HEK293 (cell line): Measurements from ENCODE around the gene RNF151.

Experiments
- CTCF ChIP-seq: fragments of 450-650 bp; formaldehyde crosslinking; IDR thresholded peaks from 2 replicates; pipeline ENCODE4 v1.5.1; 2016; ENCODE audit warnings: missing biosample characterization, missing genetic modification characterization
- GLIS1 ChIP-seq: fragments of 450-650 bp; formaldehyde crosslinking; IDR thresholded peaks from 2 replicates; pipeline ENCODE4 v1.5.1; 2016; ENCODE audit warnings: missing biosample characterization, missing genetic modification characterization
- KLF1 ChIP-seq: fragments of 450-650 bp; formaldehyde crosslinking; IDR thresholded peaks from 2 replicates; pipeline ENCODE4 v1.5.1; 2016; ENCODE audit warnings: missing biosample characterization, missing genetic modification characterization
- KLF10 ChIP-seq: fragments of 450-650 bp; IDR thresholded peaks from 2 replicates; pipeline ENCODE4 v1.5.1; 2018; ENCODE audit warnings: missing biosample characterization, mild to moderate bottlenecking, missing genetic modification characterization
- KLF8 ChIP-seq: fragments of 450-650 bp; formaldehyde crosslinking; IDR thresholded peaks from 2 replicates; pipeline ENCODE4 v1.5.1; 2016; ENCODE audit warnings: missing biosample characterization, missing genetic modification characterization
- PBX3 ChIP-seq: sonication (generic); formaldehyde crosslinking; IDR thresholded peaks from 2 replicates; pipeline ENCODE4 v1.8.1; 2022; ENCODE audit warnings: mild to moderate bottlenecking, moderate library complexity, missing genetic modification reagents
- TSHZ1 ChIP-seq: fragments of 450-650 bp; formaldehyde crosslinking; IDR thresholded peaks from 2 replicates; pipeline ENCODE4 v1.5.1; 2016; ENCODE audit warnings: missing biosample characterization, missing genetic modification characterization, borderline replicate concordance
- YY1 ChIP-seq: fragments of 450-650 bp; formaldehyde crosslinking; IDR thresholded peaks from 2 replicates; pipeline ENCODE4 v1.5.1; 2018; ENCODE audit warnings: missing biosample characterization, missing genetic modification characterization
- ZBTB44 ChIP-seq: fragments of 450-650 bp; IDR thresholded peaks from 2 replicates; pipeline ENCODE4 v1.5.1; 2018; ENCODE audit warnings: missing biosample characterization, mild to moderate bottlenecking, missing genetic modification characterization
- ZBTB6 ChIP-seq: fragments of 450-650 bp; formaldehyde crosslinking; IDR thresholded peaks from 2 replicates; pipeline ENCODE4 v1.5.1; 2017; ENCODE audit warnings: missing biosample characterization, missing genetic modification characterization
- ZNF157 ChIP-seq: fragments of 450-650 bp; formaldehyde crosslinking; IDR thresholded peaks from 2 replicates; pipeline ENCODE4 v1.5.1; 2016; ENCODE audit warnings: missing biosample characterization, missing genetic modification characterization
- ZNF174 ChIP-seq: fragments of 450-650 bp; formaldehyde crosslinking; IDR thresholded peaks from 2 replicates; pipeline ENCODE4 v1.5.0; 2017; ENCODE audit warnings: missing biosample characterization, mild to moderate bottlenecking, missing genetic modification characterization
- ZNF404 ChIP-seq: fragments of 450-650 bp; formaldehyde crosslinking; IDR thresholded peaks from 2 replicates; pipeline ENCODE4 v1.5.1; 2017; ENCODE audit warnings: missing biosample characterization, missing genetic modification characterization
- ZNF561 ChIP-seq: fragments of 450-650 bp; IDR thresholded peaks from 2 replicates; pipeline ENCODE4 v1.5.1; 2018; ENCODE audit warnings: missing biosample characterization, missing genetic modification characterization, borderline replicate concordance
- ZNF623 ChIP-seq: fragments of 450-650 bp; formaldehyde crosslinking; IDR thresholded peaks from 2 replicates; pipeline ENCODE4 v1.5.1; 2016; ENCODE audit warnings: missing biosample characterization, missing genetic modification characterization
- ZNF654 ChIP-seq: fragments of 450-650 bp; formaldehyde crosslinking; IDR thresholded peaks from 2 replicates; pipeline ENCODE4 v1.5.1; 2016; ENCODE audit warnings: low read depth, missing biosample characterization, missing genetic modification characterization
- ZNF692 ChIP-seq: fragments of 450-650 bp; formaldehyde crosslinking; IDR thresholded peaks from 2 replicates; pipeline ENCODE4 v1.5.1; 2016; ENCODE audit warnings: missing biosample characterization, missing genetic modification characterization
- ZNF777 ChIP-seq: fragments of 450-650 bp; formaldehyde crosslinking; IDR thresholded peaks from 2 replicates; pipeline ENCODE4 v1.5.1; 2017; ENCODE audit warnings: missing biosample characterization, missing genetic modification characterization, borderline replicate concordance
- ZSCAN18 ChIP-seq: fragments of 450-650 bp; formaldehyde crosslinking; IDR thresholded peaks from 2 replicates; pipeline ENCODE4 v1.5.1; 2016; ENCODE audit warnings: missing biosample characterization, missing genetic modification characterization
- ZSCAN30 ChIP-seq: fragments of 450-650 bp; IDR thresholded peaks from 2 replicates; pipeline ENCODE4 v1.5.1; 2018; ENCODE audit warnings: missing biosample characterization, mild to moderate bottlenecking, missing genetic modification characterization, moderate library complexity

Gene RNF151

GRCh38 chr16:1929578-1930337 is 36.9 kb upstream of the RNF151 start (continued):
- no peak for TF ChIP-seq ZNF174 (tag by site-specific recombination)
- no peak for TF ChIP-seq ZNF623 (tag by site-specific recombination)
- TF ChIP-seq TSHZ1 (tag by site-specific recombination) = no peak
- peak; percentile 61 for TF ChIP-seq KLF1
- 0 out of 2 replicates have a peak, but pooled peaks have one; percentile 23 for TF ChIP-seq ZSCAN18 (tag by site-specific recombination)
- peak; percentile 95 for TF ChIP-seq ZSCAN30
- 0 out of 2 replicates have a peak, but pooled peaks have one; percentile 56 for TF ChIP-seq YY1
- TF ChIP-seq PBX3 (CRISPR knock-in tag) = peak; percentile 95
- TF ChIP-seq KLF8 (tag by site-specific recombination) = peak; percentile 85; the same call in 1 of the 2 replicates
- no peak for TF ChIP-seq ZNF404 (tag by site-specific recombination)
- peak; percentile 73 for TF ChIP-seq ZNF777 (tag by site-specific recombination)
- peak; percentile 54; the same call in 1 of the 2 replicates for TF ChIP-seq ZNF692 (tag by site-specific recombination)
- TF ChIP-seq CTCF (tag by site-specific recombination) = peak; percentile 59; the same call in 1 of the 2 replicates
- no peak for TF ChIP-seq ZNF157 (tag by site-specific recombination)
- 0 out of 2 replicates have a peak, but pooled peaks have one; percentile 14 for TF ChIP-seq ZNF654
- peak; percentile 80; the same call in 1 of the 2 replicates for TF ChIP-seq KLF10 (tag by site-specific recombination)
- peak; percentile 92 for TF ChIP-seq ZNF561
- peak; percentile 46; the same call in 1 of the 2 replicates for TF ChIP-seq GLIS1
- TF ChIP-seq ZBTB44 = peak; percentile 75
- TF ChIP-seq ZBTB6 (tag by site-specific recombination) = peak; percentile 10; the same call in 1 of the 2 replicates
